Frontal cortex (tissue), 4 donors: Measurements from ENCODE around the gene C5AR2. TPM values are rescaled to one million over a fixed set of nuclear protein-coding genes. Genes with fewer than 3 reads are reported as not detected.
"Not testable (repeated sequence)": the region's sequence is repeated elsewhere in the genome, so short reads cannot be mapped to it uniquely, and the experiment has no call there.

Experiments
- DNase-seq, 2 donors: peaks; one replicate each; pipeline ENCODE4 v3.0.0; 2012; ENCODE audit warnings: low spot score in 2 of 2
- FAIRE-seq: peaks from 2 replicates; lab custom pipeline; 2012; peaks lifted over from hg19 to GRCh38; lab: Jason Lieb, UNC
- total RNA-seq: library from RNA; depleted of rRNA; stranded (reverse); fragments of >200 nt; gene quantifications from one replicate; pipeline ENCODE4 v1.2.3, GENCODE V29; 2014
- donor health status: control.
- donor health status: control.
- donor health status: control.

C5AR2 gene
- total RNA-seq, 1 donor from 2014 or later, result under 0.01 TPM

- DNase-seq, result no peak
- FAIRE-seq, result no peak
Observed at GRCh38 chr19:47357788-47358680, 26.1 kb downstream of the C5AR2 start.

- DNase-seq (no peak), FAIRE-seq (no peak)
Observed at GRCh38 chr19:47358936-47359335, 27.0 kb downstream of the C5AR2 start.

- DNase-seq, result no peak
- no peak for FAIRE-seq
Observed at GRCh38 chr19:47362321-47362720, 30.3 kb downstream of the C5AR2 start.

GRCh38 chr19:47363758-47364531 is 32.0 kb downstream of the C5AR2 start:
- DNase-seq (no peak), FAIRE-seq (no peak)

- FAIRE-seq, DNase-seq: not testable (repeated sequence)
Observed at GRCh38 chr19:47365455-47365854, 33.5 kb downstream of the C5AR2 start.

GRCh38 chr19:47370045-47370611 is 38.2 kb downstream of the C5AR2 start:
- FAIRE-seq (no peak), DNase-seq (no peak)

- FAIRE-seq, result no peak
- no peak for DNase-seq
Observed at GRCh38 chr19:47371261-47371660, 39.3 kb downstream of the C5AR2 start.

- DNase-seq, result no peak
- no peak for FAIRE-seq
Observed at GRCh38 chr19:47372603-47373002, 40.6 kb downstream of the C5AR2 start.

GRCh38 chr19:47373246-47374240 is 41.6 kb downstream of the C5AR2 start:
- no peak for FAIRE-seq

GRCh38 chr19:47374876-47375693 is 43.1 kb downstream of the C5AR2 start:
- no peak for DNase-seq
- no peak for FAIRE-seq

More at GRCh38 chr19:47373246-47374240, 41.6 kb downstream of the C5AR2 start:
- DNase-seq, result no peak

- FAIRE-seq, result no peak
- DNase-seq, result no peak
Observed at GRCh38 chr19:47375694-47376588, 44.0 kb downstream of the C5AR2 start.

GRCh38 chr19:47376589-47377144 is 44.7 kb downstream of the C5AR2 start:
- no peak for FAIRE-seq

GRCh38 chr19:47377208-47377701 is 45.3 kb downstream of the C5AR2 start:
- DNase-seq, result no peak
- no peak for FAIRE-seq

More at GRCh38 chr19:47376589-47377144, 44.7 kb downstream of the C5AR2 start:
- DNase-seq, result no peak

GRCh38 chr19:47377801-47378200 is 45.8 kb downstream of the C5AR2 start:
- FAIRE-seq (no peak), DNase-seq (no peak)

- DNase-seq, result no peak
- no peak for FAIRE-seq
Observed at GRCh38 chr19:47378246-47378645, 46.3 kb downstream of the C5AR2 start.

- FAIRE-seq (no peak), DNase-seq (peak; percentile 63 to 70)
Observed at GRCh38 chr19:47379381-47379938, 47.5 kb downstream of the C5AR2 start.

- FAIRE-seq (no peak), DNase-seq (no peak)
Observed at GRCh38 chr19:47380559-47380958, 48.6 kb downstream of the C5AR2 start.
